GM18526 (cell line): Measurements from ENCODE around the gene CCDC158.

Source experiments
- POLR2A ChIP-seq: IDR thresholded peaks from 3 replicates; pipeline ENCODE4 v1.6.1; 2011; ENCODE audit not compliant: insufficient read length; ENCODE audit errors: extremely low read depth

The CCDC158 gene

GRCh38 chr4:76439491-76439890 is 18.6 kb upstream of the CCDC158 start:
- no peak for TF ChIP-seq POLR2A

- TF ChIP-seq POLR2A: no peak
Measured at GRCh38 chr4:76435528-76436319, 14.8 kb upstream of the CCDC158 start.

GRCh38 chr4:76434901-76435527 is 14.1 kb upstream of the CCDC158 start, which contains the start of gene SHROOM3:
Gene SHROOM3, plus strand, starts transcription at chr4:76435229. Its CDS starts 824 bp downstream, at chr4:76436053.
- TF ChIP-seq POLR2A: no peak

DNA sequence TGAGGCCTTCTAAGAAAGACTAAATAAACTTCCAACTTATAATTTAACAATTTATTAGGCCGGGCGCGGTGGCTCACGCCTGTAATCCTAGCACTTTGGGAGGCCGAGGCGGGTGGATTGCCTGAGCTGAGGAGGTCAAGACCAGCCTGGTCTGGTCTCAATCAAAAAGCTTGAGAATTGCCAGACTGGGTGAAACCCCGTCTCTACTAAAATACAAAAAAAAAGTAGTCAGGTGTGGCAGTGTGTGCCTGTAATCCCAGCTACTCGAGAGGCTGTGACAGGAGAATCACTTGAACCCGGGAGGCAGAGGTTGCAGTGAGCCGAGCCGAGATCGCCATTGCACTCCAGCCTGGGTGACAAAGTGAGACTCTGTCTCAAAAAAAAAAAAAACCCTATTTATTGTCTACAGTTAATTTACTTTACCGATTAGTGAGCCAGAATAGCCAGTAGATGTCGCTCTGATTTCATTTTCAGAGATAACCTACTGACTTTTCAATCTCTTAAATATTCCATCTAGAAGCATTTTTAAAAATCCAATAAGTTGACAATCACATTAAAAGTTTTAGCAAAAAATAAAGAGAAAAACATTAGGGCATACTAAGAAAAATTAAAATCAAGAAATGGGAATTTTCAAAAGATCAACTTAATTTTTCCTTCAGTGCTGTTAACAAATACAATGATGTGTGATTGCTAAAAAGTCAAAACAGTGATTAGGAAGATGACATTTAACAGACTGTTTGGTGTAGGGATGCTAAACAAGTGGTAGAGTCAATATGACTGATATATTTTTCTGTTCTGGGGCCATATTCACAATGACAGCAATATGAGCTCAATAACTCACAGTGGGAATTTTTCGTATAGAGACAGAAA is 9.8 kb upstream of the CCDC158 start:
- TF ChIP-seq POLR2A: no peak

- no peak for TF ChIP-seq POLR2A
Measured at GRCh38 chr4:76429636-76430035, 8.7 kb upstream of the CCDC158 start.

DNA sequence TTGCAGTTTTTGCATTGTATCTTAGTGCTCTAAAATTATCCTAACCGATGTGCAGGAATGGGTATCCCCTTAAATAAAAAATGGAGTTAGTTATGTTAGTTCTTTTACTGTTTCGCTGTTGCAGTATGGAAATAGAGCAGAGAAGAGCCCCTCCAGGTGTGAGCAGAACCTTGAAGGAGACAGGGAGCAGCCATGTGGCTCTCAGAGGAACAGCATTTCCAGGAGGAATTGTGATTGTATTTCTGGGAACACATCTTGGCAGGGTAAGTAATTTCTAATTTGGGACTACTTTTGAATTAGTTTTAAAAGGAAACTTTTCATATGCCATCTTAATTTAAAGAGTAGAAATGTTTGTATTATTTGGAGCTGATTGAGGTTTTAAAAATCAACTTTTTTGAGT is 5.3 kb upstream of the CCDC158 start:
- TF ChIP-seq POLR2A: no peak

DNA sequence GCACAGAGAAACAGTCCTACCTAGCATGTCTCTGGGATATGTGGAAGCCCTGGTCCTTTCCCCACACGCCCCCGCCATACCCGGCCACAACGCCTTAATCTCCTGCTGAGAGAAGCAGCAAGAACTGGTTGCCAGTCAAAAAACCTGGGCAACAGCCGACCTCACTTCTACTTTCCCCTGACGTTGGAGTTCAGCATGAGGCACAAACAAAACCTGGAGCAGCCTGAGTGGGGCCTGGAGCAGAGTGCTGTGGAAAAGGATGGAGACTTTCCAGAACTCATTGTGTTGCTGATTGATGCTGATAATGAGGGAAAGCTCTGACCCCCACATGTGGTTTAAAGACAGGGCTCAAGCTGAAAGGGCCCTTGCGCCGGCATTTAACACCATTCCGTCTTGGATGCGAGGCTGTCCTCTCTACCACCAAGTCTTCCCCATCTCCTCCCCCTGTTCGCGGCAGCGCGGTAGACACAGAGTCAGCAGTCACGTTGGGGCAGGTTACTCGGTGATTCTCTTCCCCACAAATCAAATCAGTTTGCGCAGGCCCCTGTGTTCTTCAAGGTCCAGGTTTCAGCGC is 666 bp downstream of the CCDC158 start:
- no peak for TF ChIP-seq POLR2A

DNA sequence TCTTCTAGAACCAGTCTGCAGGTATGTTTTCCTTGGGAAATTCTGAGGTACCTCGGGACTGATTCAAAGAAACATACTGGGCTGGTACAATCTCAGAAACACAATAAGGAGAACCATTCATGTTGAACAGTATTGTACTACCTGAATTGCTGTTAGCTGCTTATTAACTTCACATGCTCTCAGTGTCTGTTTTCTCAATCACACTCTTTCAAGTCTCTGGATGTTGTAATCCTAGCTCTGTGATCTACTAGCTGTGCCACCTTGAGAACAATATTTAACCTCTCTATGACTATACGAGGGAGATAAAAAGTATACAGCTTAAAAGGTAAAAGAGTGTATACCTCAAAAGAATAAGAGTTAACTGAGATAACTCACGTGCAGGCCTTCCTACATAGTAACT is 10.3 kb downstream of the CCDC158 start:
- TF ChIP-seq POLR2A: no peak

GRCh38 chr4:76407440-76408119 is 13.4 kb downstream of the CCDC158 start:
- no peak for TF ChIP-seq POLR2A

DNA sequence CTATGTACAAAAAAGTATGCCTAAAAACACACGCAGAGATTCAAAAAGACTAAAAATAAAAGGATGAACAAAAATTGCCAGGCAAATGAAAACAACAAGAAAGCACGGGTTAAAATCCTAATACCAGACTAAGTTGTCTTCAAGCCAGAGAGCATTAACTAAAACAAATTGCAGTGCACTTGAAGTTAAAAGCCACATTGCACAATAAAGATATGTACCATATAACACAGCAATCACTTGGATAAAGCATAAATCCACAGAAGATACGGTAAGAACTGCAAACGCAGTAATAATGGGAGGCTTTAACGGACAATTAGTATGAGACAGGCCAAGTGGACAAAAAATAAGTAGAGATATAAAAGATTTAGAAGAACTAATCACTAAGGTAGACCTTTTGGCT is 14.9 kb downstream of the CCDC158 start:
- TF ChIP-seq POLR2A: no peak

GRCh38 chr4:76401654-76402053 is 19.3 kb downstream of the CCDC158 start:
- TF ChIP-seq POLR2A: no peak

DNA sequence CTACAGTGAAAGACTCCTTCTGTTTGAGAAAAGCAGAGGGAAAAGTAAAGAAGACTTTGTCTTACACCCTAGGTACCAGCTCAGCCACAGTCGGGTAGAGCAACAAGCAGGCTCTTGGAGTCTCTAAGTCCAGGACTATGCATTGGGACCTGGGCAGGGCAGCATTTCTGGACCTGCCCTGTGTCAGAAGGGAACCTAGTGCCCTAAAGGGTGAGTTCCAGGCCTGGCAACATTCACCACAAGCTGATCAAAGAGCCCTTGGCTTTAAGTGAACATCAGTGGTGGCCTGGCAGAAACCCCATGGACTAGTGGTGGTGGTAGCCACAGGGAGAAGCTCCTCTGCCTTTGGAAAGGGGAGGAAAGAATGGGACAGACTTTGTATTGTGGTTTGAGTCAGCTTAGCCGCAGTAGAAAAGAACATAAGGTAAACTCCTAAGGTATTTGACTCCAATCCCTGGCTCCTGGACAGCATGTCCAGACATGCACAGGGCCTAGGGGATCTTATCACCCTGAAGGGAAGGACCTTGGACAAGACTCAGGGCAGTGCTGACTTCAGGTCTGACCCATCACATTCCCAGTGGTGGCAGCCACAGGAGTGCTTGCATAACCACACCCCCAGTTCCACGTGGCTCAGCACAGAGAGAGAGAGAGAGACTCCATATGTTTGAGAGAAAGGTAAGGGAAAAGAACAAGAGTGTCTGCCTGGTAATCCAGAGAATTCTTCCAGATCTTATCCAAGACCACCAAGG is 32.6 kb downstream of the CCDC158 start:
- no peak for TF ChIP-seq POLR2A

GRCh38 chr4:76386566-76387305 is 34.2 kb downstream of the CCDC158 start:
- no peak for TF ChIP-seq POLR2A
